GM19238 (cell line): ENCODE data around the gene RET.

Experiments used
- DNase-seq: peaks from one replicate; pipeline ENCODE4 v3.0.0; 2011; ENCODE audit warnings: low spot score; ENCODE audit not compliant: insufficient read length

Gene RET

DNA sequence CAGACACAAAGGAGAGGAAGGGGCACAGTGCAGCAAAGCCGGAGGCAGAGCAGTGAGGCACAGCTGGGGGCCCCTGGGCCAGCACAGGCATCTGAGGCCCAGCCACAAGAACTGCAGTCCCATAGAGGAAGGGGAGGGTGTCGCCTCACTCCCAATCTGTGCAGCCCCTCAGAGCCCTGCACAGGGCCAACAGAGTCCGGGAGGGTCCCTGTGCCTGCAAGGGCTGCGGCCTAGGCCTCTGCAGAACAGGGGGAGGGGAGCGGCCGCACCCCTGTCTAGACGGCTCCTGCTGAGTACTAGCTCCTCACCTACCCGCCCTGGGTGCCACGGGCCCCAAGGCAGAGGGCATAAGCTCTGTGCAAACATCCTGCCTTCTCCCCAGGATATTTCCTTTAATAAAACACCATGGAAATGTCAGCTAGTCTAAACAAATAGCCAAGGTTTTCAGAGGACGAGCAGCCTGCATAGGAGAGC is 32.4 kb upstream of the RET start:
- no peak for DNase-seq

DNA sequence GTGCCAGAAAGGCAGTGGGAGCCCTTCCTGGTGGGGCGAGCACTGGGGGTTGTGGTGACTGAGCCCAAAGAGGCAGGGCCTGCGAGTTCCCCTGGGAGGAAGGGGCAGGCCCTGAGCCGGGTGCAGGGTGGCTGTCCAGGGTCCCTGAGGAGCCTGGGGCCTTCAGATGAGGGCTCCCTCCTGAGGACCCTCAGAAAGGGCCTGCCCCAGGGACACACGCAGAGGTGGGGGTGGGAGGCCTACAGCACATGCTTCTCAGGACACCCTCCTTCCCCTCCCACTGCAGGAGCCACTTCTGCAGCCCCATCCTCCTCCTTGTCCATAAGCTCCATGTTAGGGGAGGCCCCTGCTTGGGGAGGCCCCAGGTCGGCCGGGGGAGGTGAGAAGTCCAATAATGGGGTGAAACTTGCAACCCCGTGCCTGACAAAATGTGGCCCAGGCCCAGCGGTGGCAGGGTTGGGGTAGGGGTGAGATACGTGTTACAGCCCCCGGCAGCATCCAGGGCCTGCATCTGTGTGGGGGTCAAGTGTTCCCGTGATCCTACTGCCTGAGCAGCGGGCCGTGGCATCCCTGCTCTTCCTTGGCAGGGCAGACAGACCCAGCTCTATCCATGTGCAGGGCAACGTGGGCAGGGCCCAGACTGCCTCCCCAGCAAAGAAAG is 31.8 kb upstream of the RET start:
- DNase-seq, result no peak

DNA sequence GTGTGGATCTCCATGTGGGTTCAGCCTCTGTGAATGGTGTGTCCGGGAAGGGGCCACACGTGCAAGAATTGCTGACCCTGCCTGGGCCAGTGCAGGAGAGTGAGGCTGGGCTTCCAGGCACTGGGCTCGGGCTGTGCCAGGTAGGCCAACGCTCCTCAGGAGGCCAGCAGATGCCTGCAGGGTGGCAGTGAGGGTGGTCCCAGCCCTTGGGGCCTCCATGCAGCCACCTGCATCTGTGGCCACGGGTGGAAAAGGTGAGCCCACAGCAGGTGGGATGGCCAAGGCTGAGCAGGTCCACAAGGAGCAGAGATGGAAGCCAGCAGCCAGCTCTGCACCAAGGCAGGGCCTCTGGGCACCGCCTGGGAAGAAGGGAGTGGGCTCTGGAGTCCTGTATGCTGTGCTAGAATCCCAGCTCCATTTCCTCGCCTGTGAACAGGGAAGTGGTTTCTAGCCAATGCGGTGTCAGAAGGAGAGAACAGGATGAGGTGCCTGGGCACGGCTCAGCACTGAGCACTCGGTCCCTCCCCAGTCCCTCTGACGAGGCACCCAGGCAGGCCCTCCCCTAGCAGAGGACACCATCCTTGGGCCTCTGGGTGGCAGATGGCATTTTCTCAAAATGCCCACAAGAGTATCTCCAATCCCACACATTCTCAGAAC is 31.1 kb upstream of the RET start:
- no peak for DNase-seq

DNA sequence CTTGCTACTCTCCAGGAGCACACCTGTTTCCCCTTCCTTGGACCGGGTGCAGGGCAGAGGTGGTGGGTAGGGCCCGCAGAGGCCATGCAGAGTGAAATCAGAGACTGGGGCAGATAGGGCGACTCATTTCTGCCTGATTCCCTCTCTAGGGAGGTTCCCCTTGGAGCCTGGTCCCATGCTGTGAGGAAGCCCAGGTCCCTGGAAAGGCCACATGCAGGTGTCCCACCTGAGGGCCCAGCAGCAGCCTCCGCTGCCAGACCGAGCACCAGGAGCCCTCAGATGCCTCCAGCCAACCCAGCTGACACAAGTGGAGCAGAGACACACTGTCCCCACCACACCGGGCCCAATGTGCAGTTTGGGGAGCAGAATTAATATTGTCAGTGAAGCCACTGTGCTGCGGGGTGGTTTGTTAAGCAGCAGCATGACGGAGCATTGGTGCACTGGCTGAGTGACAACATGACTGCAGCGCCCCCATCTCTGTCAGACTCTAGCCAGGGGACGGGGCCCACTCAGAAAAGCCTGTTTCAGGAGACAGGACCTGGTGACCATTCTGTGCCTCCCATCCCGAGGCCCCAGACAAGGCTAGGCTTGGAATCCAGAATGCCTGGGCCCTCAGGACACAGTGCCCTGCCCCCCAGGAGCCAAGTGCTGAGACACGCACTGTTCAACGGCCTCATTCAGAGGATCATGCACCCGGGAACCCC is 30.4 kb upstream of the RET start:
- DNase-seq, result no peak

DNA sequence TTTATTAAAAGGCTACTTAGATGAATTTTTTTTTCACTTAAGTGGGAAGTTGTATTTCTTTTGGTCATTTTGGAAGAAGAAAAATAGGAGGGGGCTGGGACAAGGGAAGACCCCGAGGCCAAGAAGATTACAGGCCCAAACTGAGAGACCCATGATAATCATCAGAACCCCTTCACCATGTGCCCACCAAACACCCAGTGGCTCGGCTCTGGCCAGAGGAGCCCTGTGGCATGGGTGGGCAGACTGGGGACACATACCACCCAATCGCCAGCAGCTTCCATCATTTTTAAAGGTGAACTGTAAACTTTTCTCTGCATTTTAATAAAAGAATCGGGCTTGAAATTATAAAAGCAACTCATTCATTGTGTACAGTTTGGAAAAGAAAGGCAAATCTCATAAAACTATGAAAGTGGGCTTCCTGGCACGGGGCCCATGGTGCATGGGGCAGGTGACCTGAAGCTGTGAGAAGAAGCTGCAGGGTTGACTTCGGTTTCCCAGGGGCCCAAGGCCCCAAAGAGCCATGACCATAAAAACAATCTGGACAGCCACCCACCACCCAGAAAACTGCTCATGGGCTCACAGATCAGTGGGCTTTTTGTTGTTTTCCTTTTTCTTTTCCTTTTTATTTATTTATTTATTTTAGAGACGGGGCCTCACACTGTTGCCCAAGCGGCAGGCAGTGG is 29.4 kb upstream of the RET start:
- DNase-seq, result no peak

DNA sequence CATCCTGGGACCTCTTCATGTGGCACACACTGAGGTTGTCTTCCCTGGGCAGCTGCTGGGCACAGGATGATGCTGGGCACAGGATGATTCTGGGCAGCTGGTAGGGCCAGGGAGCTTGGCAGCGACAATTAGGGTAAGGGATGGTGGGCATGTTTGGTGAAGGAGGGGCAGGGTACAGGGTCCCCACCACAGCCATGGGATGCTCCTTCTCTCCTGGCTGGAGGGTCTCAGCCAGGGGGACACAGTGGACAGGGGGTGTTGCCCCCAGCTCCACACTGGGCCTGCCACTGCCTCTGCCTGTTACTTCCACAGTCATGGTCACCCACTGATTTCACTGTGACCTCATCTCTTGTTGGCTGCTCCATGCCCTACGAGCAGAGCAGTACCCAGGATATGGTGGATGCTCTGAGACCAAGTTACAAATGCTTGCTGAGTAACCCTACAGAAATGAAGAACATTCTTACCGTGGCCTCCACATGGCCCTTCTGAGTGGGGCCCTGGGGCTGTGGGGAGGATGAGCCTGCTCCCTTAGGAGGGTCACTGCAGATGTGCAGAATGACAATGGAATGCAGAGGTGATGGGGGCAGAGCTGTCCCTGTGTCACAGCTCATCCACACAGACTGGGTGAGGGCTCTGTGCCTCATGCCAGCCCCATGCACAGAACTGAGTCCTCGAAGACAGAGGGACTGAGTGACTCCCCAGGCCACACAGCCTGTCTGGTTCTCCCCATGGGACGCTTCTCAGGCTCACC is 28.4 kb upstream of the RET start:
- no peak for DNase-seq

DNA sequence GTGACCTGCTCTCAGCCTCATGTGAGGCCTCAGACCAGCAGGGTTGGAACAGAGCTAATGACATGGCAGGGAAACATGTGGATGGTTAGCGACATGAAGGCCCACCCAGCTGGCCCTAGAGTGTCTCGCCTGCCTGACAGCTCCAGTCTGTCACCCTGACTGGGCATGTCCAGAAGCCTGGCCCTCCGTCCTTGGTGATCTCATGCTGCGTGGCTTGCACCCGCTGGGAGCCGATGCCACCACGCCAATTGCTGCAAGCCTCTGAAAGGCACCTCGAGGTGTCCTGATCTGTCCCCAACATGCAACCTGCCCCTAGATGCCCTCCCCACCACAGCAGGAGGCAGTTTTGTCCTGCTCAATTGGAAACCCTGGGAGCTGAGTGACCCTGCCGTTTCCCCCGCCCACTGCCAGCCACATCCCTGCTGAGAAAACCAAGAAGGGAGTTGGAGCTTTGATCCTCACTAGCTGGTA is 27.8 kb upstream of the RET start:
- no peak for DNase-seq

DNA sequence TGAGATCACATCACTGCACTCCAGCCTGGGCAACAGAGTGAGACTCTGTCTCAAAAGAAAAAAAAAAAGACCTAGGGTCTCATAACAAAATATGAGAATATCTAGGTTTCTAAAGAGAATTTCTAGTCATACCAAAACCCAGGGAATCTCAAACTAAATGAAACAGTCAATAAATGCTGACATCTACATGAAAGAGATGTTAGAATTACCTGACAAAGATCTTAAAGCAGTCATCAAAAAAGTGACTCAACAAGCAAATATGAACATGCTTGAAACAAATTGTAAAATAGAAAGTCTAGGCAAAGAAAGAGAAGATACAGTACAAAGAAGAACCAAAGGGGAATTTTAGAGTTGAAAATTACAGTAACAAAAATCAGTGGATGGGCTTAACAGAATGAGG is 26.9 kb upstream of the RET start:
- no peak for DNase-seq

DNA sequence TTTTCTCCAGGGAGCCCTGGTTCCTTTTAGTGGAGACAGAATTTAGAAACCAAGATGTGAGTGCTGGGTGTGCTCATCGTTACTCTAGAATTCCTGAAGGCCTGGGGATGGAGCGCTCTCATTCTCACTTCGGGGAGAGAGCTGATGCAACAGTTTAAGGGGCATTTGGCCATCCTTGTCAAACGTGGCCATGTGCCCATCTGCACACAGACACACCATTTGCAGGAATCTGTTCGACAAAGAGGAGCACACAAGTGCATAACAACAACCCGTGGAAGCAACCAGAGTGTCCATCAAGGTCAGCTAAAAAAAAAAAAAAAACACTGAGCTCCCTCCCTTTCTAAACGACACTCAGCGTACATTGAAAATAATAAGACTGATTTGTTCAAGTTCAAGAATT is 23.0 kb upstream of the RET start:
- DNase-seq, result no peak

DNA sequence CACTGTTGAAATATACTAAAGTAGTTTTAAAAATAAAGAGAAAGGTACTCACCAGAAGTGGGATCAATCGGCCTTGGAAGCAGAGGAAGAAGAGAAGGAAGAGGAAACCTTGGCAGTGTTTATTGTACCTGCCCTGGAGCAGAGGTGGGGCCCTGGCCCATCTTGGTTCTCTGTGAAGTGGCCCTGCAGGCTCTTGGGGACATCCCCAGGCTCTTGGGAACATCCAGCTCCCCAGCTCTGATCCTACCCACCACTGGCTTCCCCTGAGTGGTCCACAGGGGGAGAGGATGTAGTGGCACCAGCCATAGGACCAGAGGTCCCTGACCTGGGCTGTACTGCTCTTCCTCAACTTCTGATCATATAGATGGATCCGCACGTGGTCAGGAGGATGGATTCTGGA is 22.3 kb upstream of the RET start:
- DNase-seq, result no peak

DNA sequence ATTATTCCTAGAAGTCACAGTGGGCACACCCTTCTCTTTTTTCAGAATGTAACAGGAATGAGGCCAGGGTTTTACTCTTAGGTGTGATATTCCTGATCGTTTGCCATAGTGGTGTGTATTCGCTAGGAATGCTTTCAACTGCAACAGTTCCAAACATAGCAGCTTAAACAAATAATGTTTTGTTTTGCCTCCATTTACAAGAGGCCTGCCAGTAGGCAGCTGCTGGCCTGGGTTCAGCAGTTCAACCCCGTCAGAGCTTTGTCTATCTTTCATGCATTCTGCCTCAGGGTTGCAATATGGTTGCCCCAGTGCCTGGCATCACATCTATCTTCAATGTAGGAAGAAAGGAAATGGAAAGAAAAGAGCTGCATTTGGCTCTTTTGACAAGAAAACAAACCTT is 21.7 kb upstream of the RET start:
- DNase-seq, result no peak

DNA sequence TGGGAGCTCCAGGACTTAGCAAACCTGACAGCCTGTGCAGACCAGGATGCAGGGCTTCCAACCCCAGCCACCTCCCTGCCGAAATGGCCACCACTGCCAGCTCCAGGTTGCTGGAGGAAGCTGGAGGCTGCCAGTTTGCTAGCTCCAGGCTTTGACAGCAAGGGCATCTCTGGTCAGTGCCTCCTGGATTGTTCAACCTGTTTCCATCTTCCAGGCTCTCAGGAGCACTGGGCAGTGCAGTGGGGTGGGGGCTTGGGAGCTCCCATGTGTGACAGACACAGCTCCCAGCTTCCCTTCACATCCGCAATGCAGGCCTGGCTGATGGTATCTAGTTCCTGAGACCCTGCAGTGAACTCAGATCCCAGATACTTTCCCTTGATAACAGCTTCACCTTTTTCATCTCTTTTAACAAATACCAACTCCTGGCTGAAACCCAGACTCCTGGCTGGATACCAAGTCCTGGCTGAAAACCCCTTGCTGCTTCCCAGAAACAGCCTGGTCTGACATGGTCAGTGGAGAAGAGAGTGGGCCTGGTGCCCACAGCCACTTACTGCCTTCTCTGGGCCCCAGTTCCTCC is 20.8 kb upstream of the RET start:
- no peak for DNase-seq

DNA sequence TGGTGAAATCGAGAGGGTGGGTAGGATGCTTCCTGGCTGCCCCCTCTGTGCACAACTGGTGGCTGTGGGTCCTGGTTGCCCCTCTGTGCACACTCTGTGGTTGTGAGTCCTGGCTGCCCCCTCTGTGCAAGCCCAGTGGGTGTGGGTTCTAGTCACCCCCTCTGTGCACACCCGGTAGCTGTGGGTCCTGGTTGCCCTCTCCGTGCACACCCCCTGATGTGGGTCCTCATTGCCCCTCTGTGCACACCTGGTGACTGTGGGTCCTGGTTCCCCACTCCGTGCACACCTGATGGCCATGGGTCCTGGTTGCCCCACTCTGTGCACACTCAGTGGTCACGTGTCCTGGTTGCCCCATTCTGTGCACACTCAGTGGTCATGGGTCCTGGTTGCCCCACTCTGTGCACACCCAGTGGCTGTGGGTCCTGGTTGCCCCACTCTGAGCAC is 20.3 kb upstream of the RET start:
- no peak for DNase-seq

DNA sequence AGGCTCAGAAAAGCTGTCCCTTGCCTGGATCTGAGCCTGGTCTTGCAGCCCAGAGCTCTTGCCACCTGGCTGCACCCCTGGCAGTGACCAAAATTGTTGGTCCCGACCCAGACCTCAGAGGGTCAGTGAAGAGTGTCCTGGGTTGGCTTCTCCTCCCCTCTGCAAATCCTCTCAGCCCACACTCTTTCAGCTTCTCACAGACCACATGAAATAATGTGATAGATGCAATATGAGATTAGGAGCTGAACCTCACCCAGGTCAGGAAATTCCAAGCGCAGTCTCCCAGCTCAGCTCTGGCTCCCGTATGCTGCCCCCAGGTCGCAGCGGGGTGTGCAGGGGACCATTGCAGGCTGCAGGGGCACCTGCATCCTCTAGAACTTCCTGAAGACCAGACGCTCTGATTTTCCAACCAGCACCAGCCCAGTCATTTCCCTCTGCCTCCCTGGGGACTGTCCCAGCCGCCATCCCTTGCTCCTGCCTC is 19.6 kb upstream of the RET start:
- no peak for DNase-seq

DNA sequence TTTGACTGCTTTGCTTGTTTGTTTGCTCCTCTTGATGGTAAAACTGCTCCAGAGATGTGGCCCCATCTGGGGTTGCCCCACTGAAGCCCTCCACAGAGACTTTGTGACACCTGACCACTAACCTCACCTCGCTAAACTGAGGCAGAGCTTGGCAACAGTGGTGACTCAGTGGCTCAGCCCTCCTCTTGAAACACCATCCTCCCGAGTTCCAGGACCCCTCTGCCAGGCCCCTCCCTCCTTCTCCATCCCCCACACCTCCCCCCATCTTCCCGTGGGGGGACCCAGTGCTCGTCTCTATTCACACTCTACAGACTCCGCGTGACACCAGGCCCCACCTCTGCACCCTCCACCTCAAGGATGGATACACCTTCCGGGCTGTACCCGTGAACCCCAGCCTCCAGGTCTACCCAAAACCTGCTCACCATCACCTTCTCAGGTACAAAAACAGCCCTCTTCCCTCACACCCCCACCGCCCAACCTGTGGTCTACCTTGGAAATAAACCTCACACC is 19.0 kb upstream of the RET start:
- no peak for DNase-seq

DNA sequence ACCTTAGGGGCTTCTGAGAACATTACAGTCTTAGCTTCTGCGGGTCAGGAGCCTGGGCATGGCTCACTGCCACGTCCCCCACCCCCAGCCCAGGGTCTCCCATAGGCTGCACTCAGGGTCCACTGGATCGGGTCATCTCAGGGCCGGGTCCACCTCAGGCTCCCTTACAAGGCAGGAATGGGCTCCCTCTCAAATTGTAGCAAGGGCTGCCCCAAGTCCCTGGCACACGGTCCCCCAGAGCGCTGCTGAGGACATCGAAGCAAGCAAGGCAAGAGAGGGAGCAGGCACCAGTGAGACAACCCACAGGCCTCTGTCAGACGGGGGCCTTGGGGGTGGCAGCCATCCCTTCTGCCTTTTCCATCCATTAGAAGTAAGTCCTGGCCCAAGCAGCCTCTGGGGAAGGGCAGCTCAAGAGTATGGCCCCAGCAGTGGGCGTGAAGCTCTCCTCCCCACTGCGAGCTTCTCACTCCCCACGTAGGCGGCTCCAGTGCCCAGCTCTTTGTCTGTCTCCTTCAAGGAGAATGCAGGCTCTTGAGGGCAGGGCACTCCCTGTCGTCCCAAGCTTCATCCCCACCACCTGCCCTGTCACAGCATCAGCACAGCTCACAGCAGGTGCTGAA is 18.0 kb upstream of the RET start:
- no peak for DNase-seq

DNA sequence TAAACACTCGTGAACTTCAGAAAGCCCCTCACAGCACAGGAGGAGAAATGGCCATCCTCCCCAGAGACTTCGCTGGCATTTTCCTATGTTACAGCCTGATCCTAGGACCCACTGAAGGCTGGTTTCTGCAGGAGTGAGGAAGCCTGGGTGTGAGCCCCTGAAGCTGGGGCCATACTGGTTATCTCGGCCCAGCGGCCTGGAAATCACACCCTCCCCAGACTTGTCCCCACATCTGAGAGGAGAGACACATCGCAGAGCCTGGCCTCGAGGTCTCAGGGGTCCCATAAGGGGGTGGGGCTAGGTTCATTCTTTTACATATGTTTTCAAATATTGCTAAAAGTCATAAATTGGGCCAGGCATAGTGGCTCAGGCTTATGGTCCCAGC is 17.5 kb upstream of the RET start:
- no peak for DNase-seq

DNA sequence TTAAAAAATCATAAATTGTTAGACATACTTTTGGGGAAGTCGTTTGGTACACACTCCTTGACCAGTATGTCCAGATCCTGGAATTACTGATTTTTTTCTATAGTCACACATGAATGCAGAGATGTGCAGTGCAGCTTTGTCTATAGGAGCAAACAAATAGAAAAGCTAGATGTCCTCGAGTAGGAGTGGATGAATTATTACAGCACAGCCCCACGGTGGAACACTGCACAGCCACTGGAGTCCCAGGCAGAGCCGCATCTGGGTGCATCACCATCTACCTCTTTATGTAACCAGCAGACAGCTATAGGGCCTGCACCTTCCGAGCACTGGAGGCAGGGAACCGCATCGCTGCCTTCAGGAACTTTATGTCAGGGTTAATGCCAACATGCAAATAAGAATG is 17.0 kb upstream of the RET start:
- no peak for DNase-seq

DNA sequence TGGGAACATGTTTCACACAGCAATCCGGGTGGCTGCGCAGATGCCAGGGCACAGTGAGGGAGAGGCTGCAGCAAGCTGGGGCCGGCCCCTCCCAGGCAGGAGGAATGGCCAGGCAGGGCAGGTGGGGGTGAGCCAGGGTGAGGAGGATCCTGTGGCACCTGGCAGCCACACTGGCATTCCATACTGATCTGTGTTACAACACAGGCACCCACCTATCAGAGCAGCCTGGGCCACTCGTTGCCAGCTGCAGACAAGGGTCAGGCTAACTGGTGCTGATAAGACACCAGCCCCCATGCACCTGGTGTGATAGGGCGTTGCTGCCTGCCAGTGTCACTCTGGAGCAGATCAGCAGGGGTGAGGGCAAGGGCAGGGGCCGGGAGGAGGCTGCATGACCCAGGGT is 16.6 kb upstream of the RET start:
- DNase-seq, result no peak

DNA sequence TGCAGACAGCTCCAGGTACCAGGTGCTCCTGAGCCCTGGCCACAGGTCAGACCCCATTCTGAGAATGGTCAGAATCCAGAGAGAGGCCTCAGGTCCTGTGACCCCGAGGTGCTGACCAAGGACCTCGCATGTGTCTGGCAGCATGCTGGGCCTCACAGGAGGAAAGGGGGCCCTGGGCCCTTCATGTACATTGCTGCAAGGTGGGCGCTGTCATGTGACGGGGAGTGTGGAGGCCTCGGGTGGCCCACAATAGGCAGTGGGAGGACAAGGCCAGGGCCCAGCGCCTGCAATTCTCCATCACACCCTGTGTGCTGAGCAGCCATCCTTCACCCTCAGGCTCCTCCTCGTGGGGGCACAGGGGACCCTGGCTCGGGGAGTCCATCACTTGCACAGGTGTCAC is 15.5 kb upstream of the RET start:
- no peak for DNase-seq
